ENCODE measurements around the gene PAX8. TPM values are rescaled to one million over a fixed set of nuclear protein-coding genes. Genes with fewer than 3 reads are reported as not detected.

The PAX8 gene
- total and polyA plus RNA-seq, 2 of the 13 experiments (the other 11 are each of a cell fraction or from before 2014, with no cell fraction given), result 1.5 to 8.8 TPM

DNA sequence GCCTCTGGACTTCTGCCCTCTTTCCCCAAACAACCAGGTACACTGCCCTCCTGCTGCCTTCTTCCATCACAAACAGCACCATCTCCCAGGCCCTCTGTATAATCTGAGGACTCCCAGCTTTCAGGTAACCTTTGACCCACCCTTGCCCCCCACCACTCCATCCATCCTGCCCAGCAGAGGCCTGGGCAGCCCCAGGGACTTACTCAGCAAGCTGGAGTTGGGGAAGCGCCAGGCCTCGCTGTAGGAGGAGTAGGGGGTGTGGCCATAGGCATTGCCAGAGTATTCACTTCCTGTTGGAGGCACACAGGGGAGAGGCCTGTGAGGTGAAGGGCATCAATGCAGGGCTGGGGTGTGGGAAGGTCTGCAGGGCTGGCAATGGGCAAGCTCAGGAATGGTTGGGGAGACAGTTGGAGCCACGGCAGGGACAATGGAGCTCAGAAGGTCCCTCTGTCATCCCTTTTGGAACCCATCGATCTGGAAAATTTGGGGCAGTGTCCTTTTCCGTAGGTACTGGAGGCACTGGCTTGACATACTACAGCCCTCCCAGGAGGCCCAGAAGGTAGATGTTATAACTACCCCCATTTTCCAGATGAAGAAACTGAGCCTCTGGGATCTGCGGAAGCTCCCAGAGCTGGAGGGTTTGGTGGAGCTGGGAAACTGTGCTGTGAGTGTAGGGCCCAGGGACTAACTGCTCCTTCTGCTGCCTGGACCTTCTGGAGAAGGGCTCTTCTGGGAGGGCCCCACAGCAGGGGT is 58.7 kb downstream of the PAX8 start (continued):
- no peak; the same call in 1 of the 2 replicates for TF ChIP-seq ZNF225 (CRISPR knock-in tag; IDR thresholded peaks at IDR 0.05)
- no peak for TF ChIP-seq ZNF484 (CRISPR knock-in tag; IDR thresholded peaks at IDR 0.05; ENCODE audit: borderline replicate concordance, low read depth)
- no peak for TF ChIP-seq ZNF10 (CRISPR knock-in tag; IDR thresholded peaks at IDR 0.05; ENCODE audit: borderline replicate concordance, low read depth)
- TF ChIP-seq TEAD3 (CRISPR knock-in tag; optimal IDR thresholded peaks at IDR 0.05; ENCODE audit: borderline replicate concordance), result peak; percentile 62
- TF ChIP-seq, protein P1, sequence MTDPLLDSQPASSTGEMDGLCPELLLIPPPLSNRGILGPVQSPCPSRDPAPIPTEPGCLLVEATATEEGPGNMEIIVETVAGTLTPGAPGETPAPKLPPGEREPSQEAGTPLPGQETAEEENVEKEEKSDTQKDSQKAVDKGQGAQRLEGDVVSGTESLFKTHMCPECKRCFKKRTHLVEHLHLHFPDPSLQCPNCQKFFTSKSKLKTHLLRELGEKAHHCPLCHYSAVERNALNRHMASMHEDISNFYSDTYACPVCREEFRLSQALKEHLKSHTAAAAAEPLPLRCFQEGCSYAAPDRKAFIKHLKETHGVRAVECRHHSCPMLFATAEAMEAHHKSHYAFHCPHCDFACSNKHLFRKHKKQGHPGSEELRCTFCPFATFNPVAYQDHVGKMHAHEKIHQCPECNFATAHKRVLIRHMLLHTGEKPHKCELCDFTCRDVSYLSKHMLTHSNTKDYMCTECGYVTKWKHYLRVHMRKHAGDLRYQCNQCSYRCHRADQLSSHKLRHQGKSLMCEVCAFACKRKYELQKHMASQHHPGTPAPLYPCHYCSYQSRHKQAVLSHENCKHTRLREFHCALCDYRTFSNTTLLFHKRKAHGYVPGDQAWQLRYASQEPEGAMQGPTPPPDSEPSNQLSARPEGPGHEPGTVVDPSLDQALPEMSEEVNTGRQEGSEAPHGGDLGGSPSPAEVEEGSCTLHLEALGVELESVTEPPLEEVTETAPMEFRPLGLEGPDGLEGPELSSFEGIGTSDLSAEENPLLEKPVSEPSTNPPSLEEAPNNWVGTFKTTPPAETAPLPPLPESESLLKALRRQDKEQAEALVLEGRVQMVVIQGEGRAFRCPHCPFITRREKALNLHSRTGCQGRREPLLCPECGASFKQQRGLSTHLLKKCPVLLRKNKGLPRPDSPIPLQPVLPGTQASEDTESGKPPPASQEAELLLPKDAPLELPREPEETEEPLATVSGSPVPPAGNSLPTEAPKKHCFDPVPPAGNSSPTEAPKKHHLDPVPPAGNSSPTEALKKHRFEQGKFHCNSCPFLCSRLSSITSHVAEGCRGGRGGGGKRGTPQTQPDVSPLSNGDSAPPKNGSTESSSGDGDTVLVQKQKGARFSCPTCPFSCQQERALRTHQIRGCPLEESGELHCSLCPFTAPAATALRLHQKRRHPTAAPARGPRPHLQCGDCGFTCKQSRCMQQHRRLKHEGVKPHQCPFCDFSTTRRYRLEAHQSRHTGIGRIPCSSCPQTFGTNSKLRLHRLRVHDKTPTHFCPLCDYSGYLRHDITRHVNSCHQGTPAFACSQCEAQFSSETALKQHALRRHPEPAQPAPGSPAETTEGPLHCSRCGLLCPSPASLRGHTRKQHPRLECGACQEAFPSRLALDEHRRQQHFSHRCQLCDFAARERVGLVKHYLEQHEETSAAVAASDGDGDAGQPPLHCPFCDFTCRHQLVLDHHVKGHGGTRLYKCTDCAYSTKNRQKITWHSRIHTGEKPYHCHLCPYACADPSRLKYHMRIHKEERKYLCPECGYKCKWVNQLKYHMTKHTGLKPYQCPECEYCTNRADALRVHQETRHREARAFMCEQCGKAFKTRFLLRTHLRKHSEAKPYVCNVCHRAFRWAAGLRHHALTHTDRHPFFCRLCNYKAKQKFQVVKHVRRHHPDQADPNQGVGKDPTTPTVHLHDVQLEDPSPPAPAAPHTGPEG (CRISPR knock-in tag; IDR thresholded peaks at IDR 0.05), result no peak; the same call in 1 of the 2 replicates
- peak; percentile 92 for TF ChIP-seq SAP130 (CRISPR knock-in tag; IDR thresholded peaks at IDR 0.05; ENCODE audit: low read depth)
- no peak for TF ChIP-seq SIX4 (CRISPR knock-in tag; IDR thresholded peaks at IDR 0.05)
- peak; percentile 84; the same call in 1 of the 2 replicates for TF ChIP-seq RXRB (CRISPR knock-in tag; IDR thresholded peaks at IDR 0.05; ENCODE audit: borderline replicate concordance)
- TF ChIP-seq ZFP1 (CRISPR knock-in tag; IDR thresholded peaks at IDR 0.05), result no peak
- TF ChIP-seq, protein P2, sequence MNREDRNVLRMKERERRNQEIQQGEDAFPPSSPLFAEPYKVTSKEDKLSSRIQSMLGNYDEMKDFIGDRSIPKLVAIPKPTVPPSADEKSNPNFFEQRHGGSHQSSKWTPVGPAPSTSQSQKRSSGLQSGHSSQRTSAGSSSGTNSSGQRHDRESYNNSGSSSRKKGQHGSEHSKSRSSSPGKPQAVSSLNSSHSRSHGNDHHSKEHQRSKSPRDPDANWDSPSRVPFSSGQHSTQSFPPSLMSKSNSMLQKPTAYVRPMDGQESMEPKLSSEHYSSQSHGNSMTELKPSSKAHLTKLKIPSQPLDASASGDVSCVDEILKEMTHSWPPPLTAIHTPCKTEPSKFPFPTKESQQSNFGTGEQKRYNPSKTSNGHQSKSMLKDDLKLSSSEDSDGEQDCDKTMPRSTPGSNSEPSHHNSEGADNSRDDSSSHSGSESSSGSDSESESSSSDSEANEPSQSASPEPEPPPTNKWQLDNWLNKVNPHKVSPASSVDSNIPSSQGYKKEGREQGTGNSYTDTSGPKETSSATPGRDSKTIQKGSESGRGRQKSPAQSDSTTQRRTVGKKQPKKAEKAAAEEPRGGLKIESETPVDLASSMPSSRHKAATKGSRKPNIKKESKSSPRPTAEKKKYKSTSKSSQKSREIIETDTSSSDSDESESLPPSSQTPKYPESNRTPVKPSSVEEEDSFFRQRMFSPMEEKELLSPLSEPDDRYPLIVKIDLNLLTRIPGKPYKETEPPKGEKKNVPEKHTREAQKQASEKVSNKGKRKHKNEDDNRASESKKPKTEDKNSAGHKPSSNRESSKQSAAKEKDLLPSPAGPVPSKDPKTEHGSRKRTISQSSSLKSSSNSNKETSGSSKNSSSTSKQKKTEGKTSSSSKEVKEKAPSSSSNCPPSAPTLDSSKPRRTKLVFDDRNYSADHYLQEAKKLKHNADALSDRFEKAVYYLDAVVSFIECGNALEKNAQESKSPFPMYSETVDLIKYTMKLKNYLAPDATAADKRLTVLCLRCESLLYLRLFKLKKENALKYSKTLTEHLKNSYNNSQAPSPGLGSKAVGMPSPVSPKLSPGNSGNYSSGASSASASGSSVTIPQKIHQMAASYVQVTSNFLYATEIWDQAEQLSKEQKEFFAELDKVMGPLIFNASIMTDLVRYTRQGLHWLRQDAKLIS (CRISPR knock-in tag; IDR thresholded peaks at IDR 0.05), result no peak
- TF ChIP-seq FOXC1 (CRISPR knock-in tag; IDR thresholded peaks at IDR 0.05; ENCODE audit: borderline replicate concordance), result peak; percentile 80
- TF ChIP-seq KAT8 (CRISPR knock-in tag; IDR thresholded peaks at IDR 0.05), result peak; percentile 83
- no peak for TF ChIP-seq ZNF383 (CRISPR knock-in tag; IDR thresholded peaks at IDR 0.05; ENCODE audit: borderline replicate concordance)
- TF ChIP-seq IKZF4 (CRISPR knock-in tag; IDR thresholded peaks at IDR 0.05; ENCODE audit: borderline replicate concordance, low read depth, not compliant biosample characterization), result no peak
- 0 out of 2 replicates have a peak, but pooled peaks have one; percentile 49 for TF ChIP-seq ZNF17 (CRISPR knock-in tag; IDR thresholded peaks at IDR 0.05)
- TF ChIP-seq, protein P3, sequence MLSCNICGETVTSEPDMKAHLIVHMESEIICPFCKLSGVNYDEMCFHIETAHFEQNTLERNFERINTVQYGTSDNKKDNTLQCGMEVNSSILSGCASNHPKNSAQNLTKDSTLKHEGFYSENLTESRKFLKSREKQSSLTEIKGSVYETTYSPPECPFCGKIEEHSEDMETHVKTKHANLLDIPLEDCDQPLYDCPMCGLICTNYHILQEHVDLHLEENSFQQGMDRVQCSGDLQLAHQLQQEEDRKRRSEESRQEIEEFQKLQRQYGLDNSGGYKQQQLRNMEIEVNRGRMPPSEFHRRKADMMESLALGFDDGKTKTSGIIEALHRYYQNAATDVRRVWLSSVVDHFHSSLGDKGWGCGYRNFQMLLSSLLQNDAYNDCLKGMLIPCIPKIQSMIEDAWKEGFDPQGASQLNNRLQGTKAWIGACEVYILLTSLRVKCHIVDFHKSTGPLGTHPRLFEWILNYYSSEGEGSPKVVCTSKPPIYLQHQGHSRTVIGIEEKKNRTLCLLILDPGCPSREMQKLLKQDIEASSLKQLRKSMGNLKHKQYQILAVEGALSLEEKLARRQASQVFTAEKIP (CRISPR knock-in tag; IDR thresholded peaks at IDR 0.05; ENCODE audit: borderline replicate concordance), result no peak
- TF ChIP-seq ZNF530 (CRISPR knock-in tag; IDR thresholded peaks at IDR 0.05; ENCODE audit: low read depth), result no peak
- no peak for TF ChIP-seq ZNF562 (CRISPR knock-in tag; IDR thresholded peaks at IDR 0.05; ENCODE audit: borderline replicate concordance)
